Kidney glomerular epithelial cell (primary cell): ENCODE measurements around the gene GHRL.
"Not testable (repeated sequence)": the region's sequence is repeated elsewhere in the genome, so short reads cannot be mapped to it uniquely, and the experiment has no call there.

Source experiments
- DNase-seq: peaks from one replicate; lab custom pipeline; 2025; lab: John Stamatoyannopoulos, UW

The GHRL gene

DNA sequence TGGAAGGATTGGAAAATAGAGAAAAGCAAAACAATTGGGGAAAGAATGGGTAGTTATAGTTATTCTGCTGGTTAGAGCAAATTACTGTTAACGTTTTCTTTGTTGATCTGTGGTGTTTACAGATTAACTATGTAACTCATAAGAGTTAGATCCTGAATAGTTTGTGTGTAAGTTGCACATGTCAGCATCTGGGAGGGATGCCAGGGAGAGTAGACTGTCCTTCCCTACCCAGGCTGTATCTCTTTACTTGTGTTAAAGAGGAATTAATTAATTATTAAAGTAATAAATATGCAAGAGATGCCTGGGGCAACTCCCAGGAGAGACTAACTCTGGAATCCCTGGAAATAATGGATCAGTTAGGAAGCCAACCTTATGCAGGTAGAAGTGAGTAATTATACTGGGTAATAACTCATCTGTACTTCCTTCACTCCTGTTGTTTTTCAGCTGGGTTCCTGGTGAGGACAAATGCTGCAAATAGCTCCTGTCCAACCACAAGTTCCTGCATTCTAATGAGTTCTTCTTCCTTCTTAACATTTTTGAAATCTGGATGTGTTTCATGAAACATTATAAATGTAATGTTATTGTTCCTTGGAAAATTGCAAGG, 18.9 kb downstream of the GHRL start:
- peak; percentile 26 for DNase-seq

DNA sequence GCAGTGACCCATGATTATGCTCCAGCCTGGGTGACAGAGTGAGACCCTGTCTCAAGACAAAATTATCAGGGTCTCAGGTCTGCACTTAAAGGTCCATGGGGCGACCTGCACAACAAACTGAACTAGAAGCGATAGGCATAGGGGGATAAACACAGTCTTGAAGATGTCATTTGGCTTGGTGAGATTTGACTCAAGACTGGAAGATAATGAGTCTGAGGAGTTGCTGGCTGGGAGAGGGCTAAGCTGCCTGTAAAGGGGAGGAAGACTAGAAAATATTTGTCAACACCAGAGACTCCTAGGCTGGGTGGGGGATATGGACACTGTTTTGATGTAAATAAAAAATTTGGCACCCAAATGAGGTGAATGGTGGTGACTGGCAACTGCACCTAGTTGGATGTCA, 19.8 kb downstream of the GHRL start:
- DNase-seq = no peak

DNA sequence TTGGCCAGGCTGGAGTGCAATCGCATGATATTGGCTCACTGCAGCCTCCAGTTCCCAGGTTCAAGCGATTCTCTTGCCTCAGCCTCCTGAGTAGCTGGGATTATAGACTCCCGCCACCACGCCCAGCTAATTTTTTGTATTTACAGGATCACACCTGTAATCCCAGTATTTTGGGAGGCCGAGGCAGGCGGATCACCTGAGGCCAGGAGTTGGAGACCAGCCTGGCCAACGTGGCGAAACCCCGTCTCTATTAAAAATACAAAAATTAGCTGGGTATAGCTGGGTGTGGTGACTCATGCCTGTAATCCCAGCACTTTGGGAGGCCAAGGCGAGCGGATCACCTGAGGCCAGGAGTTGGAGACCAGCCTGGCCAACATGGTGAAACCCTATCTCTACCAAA, 20.3 kb downstream of the GHRL start:
- not testable (repeated sequence) for DNase-seq

DNA sequence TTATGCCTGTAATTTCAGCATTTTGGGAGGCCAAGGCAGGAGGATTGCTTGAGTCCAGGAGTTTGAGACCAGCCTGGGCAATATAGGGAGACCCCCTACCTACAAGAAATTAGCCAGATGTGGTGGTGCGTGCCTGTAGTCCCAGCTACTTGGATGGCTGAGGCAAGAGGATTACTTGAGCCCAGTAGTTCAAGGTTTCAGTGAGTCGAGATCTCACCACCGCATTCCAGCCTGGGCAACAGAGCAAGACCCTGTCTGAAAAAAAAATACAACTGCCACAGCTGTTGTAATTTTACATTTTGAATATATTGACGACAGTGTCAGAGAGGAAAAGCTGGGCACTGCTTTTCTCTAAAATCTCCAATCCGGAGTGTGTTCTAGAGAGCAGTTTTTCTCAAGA, 23.3 kb downstream of the GHRL start:
- no peak for DNase-seq

DNA sequence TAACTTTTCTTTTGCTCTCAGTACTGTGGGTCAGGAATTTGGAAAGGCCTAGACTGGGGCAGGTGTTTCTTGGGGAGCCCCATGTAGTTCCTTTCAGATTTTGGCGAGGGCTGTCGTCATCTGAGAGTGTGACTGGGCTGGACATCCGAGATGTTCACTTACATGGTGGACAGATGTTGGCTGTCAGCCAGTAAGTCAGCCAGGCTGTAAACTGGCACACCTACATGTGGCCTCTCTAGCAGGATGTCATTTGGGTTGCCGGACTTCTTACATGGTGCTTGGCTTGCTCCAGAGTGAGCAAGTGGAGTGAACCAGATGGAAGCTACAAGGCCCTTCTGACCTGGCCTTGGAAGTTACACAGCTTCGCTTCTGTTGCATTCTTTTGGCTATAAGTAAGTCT, 23.8 kb downstream of the GHRL start:
- DNase-seq = no peak

DNA sequence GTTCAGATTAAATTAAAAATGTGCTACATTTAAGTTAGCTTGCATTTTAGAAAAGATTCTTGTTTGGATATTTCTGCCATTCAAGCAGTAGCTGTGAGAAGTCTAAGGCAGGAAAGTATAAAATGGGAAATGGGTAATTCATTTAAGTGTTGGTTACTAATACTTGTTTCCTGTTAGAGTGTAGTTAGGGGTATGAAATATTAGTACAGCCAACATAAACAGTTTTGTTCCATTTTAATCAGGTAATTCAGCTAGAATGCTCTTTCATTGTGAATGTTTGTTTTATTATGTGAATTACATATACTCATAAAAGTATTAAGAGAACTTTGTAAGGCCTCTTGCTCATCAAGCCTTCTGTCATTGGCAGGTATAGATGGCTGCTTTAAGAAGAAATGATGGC, 24.6 kb downstream of the GHRL start:
- no peak for DNase-seq

DNA sequence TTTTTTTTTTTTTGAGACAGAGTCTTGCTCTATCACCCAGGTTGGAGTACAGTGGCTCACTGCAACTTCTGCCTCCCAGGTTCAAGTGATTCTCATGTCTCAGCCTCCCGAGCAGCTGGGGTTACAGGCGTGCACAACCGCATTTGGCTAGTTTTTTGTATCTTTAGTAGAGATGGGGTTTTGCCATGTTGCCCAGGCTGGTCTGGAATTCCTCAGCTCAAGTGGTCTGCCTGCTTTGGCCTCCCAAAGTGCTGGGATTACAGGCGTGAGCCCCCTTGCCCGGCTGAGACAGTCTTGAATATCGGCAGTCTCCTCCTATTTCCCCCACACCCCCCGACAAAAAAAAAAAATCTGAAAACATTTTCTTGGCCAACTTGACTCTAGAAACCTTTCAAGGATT, 25.8 kb downstream of the GHRL start:
- DNase-seq = not testable (repeated sequence)

DNA sequence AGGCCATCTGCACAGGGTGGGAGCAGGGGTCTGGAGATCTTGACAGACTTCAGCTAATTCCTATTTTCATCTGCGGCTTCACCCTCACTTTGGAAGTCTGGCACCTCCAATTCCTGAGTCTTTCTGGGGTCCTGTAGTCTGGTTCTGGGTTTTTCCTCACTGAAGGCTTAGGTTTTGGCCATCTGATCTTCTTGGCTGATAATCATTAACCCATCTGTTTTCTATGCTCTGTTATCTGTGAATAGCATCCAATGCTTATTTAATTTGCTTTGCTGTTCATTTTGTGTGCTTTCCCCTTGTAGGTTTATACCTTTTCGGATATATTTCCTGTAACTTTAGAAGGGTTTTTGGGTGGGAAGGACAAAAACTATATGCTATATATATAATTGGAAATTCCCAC, 26.9 kb downstream of the GHRL start:
- no peak for DNase-seq

DNA sequence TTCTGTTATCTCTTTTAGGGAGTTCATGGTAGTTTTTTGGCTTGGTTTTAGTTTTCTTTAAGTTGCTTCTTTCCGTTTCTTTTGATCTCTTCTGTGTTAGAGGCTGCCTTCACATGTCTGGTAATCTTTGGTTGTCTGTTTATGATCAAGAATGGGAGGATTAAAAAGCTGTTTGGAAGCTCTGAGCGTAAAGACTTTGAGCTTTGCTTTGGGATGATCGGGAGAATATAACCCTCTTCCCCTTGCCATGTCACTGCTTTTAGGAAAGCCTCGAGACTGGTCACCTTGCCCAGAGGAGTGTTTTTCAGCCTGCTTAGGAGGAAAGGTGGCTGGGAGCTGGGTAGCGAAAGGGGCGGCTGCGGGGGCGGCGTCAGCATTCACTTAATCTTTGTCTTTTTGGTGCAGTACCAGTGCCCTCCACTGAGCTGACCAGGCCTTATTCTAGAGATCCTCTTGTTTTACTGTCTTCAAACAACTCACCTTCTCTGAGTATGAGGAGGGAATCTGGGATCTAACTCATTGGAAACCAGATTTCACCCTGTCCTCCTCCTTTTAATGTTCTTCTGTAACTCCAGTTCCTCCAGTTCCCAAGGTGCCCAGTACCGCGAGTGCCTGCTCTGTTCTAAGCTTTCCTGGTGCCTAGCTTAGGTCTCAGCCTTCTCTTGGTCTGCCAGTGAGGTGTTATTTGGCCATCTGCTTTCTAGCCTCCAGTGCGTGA, 28.9 kb downstream of the GHRL start:
- no peak for DNase-seq

DNA sequence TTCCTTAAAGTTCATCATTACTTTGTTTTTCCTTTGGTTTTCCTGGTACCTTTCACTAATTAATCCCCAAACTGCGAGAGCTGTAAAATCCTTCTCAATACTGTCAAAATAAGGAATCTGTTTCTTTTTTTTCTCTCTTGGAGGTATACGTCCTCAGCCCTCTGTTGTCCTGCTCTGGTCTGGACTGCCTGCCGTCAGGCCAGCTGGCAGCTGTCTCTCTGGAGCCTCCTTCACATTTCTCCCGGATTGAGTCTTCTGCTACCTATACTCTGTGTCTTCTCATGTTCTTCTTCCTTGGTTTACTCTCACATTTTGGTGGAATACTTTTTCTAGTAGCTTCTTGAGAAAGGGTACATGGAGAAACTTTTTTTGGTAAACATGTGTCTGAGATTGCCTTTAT, 30.7 kb downstream of the GHRL start:
- DNase-seq = no peak

DNA sequence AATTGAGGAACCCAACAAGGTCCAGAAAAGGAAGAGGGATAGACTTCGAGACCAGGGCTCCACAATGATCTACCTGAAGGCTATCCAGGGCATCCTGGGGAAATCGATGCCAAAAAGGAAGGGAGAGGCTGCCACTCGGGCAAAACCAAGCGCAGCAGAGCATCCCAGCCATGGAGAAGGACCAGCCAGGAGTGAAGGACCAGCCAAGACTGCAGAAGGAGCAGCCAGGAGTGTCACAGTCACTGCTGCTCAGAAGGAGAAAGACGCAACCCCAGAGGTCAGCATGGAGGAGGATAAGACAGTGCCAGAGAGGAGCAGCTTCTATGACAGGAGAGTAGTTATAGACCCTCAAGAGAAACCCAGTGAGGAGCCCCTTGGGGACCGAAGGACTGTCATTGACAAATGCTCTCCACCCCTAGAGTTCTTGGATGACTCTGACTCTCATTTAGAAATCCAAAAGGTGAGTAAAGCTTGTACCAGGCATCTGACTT, 32.5 kb downstream of the GHRL start:
- DNase-seq = no peak

DNA sequence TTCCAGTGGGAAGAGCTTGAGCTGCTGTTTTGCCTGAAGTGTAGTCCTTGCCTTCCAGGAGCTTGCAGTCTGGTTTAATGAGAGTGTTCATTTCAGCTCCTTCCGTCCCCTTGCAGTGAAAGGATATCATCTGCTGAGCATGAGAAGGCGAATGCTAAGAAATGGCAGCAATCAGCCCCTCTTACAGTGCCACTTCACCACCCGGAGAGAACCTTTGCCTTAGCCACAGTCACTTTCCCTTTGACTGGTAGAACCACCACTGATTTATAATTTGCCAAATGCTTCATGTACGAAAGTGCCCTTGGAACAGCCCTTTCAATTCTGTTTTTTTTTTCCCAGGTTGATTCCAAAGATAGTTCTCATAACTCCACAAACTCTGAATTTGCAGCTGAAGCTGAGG, 32.9 kb downstream of the GHRL start:
- no peak for DNase-seq

DNA sequence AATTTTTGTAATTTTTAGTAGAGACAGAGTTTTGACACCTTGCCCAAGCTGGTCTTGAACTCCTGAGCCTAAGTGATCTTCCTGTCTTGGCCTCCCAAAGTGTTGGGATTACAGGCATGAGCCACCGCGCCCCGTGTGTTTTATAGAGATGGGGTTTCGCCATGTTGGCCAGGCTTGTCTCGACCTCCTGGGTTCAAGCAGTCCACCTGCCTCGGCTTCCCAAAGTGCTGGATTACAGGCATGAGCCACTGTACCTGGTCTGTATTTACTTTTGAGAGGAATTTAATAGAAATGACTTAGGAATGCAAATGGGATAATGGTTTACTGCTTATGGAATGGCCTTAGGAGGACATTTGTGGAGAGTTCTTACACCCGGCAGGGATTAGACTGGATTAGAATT, 33.7 kb downstream of the GHRL start:
- DNase-seq = no peak

DNA sequence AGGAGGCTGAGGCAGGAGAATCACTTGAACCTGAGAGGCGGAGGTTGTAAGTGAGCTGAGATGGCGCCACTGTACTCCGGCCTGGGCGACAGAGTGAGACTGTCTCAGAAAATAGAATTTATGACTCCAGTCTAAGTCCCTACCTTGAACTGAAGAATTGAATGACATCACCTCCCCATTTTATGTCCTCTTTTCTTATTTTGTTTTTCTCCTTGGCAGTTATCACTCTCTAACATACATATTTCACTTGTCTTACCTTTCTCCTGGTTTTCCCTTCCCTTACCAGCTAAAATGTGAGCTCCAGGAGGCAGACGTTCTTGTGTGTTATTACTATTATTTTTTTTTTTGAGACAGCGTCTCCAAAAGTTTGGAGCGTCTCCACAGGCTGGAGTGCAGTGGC, 36.9 kb downstream of the GHRL start:
- no peak for DNase-seq

DNA sequence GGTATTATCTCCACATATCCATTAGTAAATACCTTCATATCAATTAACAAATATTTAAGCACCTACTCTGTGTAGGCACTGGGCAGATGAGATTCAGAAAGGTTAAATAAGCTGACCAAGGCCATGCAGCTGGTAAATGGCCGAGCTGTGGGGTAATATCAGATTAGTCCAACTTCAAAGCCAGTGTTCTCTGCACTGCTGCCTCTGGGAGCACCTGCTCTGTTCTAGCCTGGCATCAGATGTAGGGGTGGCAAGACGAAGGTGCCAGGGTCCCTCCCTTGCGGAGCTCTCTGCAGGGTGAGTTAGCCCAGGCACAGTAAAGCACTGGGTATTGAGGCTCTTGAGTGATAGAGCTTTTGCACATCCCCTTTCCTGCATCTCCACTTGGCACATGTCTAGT, 39.0 kb downstream of the GHRL start:
- no peak for DNase-seq

DNA sequence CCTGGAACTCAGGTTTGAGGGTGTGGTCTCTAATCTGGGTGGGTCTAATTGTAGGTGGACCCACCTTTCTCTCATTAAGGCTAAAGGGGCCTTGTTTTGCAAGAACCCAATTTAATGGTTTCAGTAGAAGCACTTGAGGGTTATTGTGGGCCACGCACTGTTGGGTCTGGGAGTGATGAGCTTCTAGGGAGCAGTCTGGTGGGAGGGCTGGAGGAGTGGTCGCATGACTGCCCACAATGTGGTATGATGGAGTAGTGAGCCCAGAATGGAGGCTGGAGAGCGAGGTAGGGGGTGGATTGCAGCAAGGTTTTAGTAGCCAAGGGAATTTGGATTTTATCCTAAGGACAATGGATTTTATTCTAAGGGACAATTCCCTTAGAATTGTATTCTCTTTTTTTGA, 41.7 kb downstream of the GHRL start:
- no peak for DNase-seq

DNA sequence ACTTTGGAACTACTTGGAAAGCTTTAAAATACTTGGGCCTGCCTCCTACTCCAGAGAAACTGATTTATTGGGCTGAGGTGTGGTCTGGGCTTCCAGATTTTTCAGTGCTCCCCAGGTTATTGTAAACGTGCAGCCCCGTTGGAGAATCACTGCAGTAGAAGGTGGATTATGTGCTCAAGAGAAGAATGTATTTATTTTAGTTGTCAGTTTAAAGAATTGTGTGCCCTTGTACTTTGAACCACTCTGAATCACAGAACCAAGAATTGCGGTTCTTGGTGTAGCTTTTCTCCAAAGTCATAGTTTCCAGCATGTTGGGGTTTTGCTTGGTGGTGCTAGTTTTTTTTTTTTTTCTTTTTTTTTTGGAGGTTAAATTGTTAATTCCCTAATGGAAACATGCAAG, 42.9 kb downstream of the GHRL start:
- no peak for DNase-seq

DNA sequence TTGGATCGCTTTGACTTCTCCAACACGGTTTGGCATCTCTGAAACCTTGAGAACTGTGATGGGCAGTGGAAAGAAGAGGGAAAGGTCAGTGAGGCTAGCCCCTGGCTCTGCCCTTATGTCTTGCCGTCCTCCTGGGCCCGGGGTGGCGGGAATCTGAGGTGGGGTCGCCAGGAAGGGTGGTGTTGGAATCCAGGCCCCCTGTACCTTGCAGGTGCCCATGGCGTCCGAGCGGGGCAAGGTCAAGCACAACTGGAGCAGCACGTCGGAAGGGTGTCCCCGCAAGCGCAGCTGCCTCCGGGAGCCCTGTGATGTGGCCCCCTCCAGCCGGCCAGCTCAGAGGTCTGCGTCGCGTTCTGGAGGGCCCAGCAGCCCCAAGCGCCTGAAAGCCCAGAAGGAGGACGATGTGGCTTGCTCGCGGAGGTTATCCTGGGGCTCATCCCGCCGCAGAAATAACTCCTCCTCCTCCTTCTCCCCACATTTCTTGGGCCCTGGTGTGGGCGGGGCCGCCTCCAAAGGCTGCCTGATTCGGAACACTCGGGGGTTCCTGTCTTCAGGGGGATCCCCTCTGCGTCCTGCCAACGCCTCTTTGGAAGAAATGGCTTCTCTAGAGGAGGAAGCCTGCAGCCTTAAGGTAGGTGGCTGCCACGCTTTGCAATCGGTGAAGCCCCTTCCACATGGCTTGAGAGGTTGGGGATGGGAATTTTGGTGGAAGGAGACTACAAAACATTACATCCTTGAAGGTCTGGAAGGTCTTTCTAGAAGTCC, 43.6 kb downstream of the GHRL start:
- DNase-seq = no peak

DNA sequence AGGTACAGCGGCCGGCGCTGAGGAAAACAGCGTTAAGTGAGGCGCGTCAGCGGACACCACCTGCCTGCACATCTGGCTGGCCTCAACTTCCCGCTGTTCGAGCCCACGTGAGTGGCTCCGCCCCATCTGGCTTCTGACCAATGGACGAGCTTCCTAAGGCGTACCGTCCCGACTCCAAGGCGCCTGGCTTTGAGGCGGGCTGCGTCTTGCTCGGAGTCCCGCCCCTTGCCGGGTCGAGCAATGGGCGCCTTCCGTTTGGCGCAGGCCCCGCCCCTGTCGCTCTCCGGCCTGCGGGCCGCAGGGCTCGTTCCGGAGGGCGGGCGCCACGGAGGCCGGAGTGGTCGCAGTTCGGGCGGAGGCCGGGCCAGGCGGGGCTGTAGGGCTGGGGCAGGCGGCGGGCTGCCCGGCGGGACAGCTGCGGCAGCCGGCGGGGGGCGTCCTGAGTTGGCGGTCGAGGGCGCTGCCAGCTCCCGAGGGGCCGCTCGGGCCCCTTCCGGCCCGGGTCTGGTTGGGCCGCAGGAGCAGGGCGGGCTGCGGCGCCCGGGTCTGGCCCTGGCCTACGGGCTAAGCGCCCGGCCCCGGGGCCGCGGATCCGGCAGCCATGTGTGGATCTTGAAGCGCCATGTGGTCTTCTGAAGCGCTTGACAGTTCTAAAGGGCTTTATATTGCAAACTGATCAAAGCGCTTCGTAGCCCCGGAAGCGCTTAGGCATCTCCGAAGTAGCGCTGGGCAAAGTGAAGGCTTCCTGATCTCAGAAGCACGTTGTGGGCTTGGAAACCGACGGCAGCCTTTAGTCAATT, 44.4 kb downstream of the GHRL start, which contains the start of gene TATDN2:
Gene TATDN2, plus strand, starts transcription at position 276 of the 800 bp plus-strand sequence. CDS start 742 bp downstream, outside the sequence.
- DNase-seq = peak; percentile 83

DNA sequence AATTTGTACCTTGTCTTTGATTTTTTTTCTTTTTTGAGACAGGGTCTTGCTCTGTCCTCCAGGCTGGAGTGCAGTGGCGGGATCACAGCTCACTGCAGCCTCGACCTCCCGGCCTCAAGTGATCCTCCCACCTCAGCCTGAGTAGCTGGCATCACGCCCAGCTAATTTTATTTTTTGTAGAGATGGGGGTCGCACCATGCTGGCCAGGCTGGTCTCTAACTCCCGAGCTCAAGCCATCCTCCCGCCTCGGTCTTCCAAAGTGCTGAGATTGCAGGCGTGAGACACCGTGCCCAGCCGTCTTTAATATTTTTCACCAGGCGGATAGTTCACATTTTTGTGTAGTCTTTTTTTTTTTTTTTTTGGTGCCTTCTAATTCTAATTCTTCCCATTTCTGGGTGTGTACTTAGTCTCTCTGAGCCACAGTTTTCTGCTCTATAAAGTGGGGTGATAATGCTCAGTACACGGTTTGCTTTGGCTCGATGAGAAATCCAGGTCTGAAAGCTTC, 45.0 kb downstream of the GHRL start:
- DNase-seq = no peak

DNA sequence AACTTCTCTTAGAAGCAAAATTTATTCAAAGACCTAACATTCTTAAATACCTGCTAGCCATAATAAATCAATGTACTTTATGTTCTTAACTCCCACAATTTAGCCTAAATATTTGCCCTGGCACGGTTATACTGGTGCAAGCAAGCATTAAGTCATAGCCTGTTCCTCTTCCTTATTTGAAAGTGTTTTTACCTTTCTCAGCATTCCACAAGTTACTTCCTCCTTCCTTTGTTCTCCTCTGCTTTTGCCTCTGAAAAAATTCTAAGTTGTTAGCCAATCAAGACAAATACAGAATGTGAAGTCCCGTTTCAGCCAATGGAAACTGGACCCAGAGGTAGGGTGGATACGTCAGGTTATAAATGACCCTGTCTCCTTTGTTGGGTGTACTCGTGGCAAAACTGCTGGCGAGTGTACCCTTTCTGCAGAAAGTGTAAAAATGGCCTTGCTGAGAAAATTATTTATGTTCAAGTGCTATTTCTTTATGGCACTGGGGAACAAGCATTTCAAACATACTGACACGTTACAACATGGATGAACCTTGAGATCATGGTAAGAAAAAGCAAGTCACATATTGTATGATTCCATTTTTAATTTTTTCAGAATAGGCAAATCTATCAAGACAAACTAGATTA, 47.5 kb downstream of the GHRL start:
- no peak for DNase-seq

DNA sequence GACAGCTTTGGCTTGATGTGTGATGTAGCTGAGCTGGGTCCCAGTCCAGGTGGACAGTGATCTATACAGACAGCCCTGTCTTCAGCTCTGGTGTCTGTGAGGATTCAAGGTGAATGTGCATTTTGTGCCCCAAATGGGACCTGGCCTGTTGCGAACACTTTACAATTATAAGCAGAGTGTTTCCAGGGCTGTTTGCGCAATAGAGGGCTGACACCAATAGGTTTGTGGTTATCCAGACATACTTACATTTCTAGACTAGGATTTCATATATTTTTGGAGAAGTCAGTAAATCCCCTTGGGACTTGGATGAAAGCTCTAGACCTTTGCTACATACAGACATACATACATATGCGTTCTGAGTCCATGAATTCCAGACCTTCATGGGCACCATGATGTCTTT, 48.7 kb downstream of the GHRL start:
- DNase-seq = no peak
